ENCODE data around the gene METTL9. TPM values are rescaled to one million over a fixed set of nuclear protein-coding genes. Genes with fewer than 3 reads are reported as not detected.
A peak's percentile ranks its signal among the peaks of the same experiment; 100 is the strongest.
"Not testable (repeated sequence)": the region's sequence is repeated elsewhere in the genome, so short reads cannot be mapped to it uniquely, and the experiment has no call there.

The METTL9 gene
- total RNA-seq, 1 experiment from 2014 or later = 135 TPM

DNA sequence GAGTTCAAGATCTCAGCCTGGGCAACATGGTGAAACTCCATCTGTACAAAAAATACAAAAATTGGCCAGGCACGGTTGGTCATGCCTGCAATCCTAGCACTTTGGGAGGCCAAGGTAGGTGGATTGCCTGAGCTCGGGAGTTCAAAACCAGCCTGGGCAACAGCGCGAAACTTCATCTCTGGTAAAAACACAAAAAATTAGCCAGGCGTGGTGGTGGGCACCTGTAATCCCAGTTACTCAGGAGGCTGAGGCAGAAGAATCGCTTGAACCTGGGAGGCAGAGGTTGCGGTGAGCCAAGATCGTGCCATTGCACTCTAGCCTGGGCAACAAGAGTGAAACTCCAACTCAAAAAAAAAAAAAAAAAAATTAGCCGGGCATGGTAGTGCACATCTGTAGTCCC, 25.9 kb upstream of the METTL9 start:
- not testable (repeated sequence) for DNase-seq (ENCODE audit: low read depth)

DNA sequence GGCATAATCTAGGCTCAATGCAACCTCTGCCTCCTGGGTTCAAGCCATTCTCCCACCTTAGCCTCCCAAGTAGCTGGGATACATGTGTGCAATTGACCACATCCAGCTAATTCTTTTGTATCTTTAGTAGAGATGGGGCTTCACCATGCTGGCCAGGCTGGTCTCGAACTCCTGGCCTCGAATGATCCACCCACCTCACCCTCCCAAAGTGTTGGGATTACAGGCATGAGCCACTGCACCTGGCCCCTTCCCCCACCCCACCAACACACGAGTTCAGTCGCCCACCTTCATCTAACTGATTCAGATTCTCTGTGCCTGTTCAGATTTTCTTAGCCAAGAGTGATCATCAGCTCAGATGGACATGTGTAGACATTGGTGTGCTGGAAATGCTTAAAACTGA, 25.0 kb upstream of the METTL9 start:
- no peak for DNase-seq (ENCODE audit: low read depth)

DNA sequence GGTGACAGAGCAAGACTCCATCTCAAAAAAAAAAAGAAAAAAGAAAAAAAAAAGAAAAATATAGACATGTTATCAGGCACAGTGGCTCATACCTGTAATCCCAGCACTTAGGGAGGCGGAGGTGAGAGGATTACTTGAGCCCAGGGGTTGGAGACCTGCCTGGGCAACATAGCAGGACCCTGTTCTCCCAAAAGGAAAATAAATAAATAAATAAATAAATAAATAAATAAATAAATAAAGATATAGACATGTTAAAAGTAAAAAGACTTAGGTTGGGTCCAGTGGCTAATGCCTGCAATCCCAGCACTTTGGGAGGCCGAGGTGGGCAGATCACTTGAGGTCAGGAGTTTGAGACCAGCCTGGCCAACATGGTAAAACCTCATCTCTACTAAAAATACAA, 23.1 kb upstream of the METTL9 start:
- DNase-seq (ENCODE audit: low read depth) = not testable (repeated sequence)

DNA sequence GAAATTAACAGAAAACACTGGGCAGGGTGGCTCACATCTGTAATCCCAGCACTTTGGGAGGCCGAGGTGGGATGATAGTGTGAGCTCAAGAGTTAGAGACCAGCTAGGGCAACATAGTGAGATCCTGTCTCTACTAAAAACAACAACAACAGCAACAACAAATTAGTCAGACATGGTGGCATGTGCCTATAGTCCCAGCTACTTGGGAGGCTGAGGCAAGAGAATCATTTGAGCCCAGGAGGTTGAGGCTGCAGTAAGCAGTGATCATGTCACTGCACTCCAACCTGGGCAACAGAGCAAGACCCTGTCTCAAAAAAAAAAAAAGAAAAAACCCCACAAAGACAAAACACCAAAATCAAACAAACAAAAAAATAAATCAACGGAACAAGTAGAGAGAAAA, 21.9 kb upstream of the METTL9 start:
- DNase-seq (ENCODE audit: low read depth) = not testable (repeated sequence)

GRCh38 chr16:21578311-21578710, 21.1 kb upstream of the METTL9 start:
- DNase-seq (ENCODE audit: low read depth) = not testable (repeated sequence)

GRCh38 chr16:21580131-21580530, 19.2 kb upstream of the METTL9 start:
- not testable (repeated sequence) for DNase-seq (ENCODE audit: low read depth)

- no peak for DNase-seq (ENCODE audit: low read depth)
Observed at GRCh38 chr16:21580807-21581206, 18.6 kb upstream of the METTL9 start.

GRCh38 chr16:21584817-21585216, 14.6 kb upstream of the METTL9 start:
- DNase-seq (ENCODE audit: low read depth) = no peak

- not testable (repeated sequence) for DNase-seq (ENCODE audit: low read depth)
Observed at GRCh38 chr16:21588593-21588992, 10.8 kb upstream of the METTL9 start.

DNA sequence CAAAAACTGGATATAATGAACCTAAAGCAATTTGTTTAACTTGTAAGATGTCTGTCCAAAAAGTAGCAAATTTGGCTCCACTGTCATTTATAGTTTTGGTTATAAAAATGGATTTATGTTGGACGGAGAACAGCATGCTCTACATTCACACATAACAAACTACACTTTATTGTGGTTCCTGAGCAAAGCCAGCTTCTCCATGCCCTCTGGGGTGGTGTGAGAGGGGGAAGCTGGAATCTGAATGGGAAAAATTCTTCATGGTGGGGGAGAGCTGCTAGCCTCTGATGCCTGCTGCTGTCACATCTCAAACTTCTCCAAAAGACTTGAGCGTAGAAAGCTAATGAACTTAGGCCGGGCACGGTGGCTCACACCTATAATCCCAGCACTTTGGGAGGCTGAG, 9.8 kb upstream of the METTL9 start:
- DNase-seq (ENCODE audit: low read depth) = no peak

GRCh38 chr16:21590287-21590686, 9.1 kb upstream of the METTL9 start:
- no peak for DNase-seq (ENCODE audit: low read depth)

DNA sequence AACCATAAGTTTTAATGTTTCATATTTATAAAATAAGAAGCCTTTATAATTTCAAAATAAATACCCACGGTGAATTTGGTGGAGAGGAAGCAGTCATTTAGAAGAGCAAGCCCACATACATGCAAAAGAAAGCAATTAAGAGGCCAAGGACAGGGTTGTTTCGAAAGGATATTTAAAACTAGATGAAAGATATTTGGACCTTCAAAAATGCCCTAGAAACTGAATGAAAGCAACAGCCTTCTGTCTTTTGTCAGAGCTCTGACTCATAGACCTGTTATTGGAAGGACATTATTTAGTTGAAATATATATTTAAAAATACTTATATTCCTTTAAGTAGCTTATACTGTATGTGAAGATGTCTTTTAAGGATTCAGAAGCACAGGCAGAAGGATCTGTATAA, 8.6 kb upstream of the METTL9 start:
- DNase-seq (ENCODE audit: low read depth) = no peak

DNA sequence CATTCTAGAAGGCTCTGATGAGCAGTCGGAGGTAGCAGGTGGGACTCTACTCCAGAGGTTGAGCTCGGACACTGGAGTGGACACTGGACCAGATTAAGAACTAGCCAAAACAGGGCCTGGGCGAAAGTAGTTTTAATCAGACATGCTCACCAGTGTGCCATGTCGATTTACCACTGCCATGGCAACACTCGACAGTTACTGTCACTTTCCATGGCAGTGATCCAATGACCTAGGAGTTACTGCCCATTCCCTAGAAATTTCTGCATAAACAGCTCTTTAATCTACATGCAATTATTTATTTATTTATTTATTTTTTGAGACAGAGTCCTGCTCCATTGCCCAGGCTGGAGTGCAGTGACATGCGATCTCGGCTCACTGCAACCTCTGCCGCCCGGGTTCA, 7.2 kb upstream of the METTL9 start:
- no peak for DNase-seq (ENCODE audit: low read depth)

GRCh38 chr16:21593530-21594289, 5.7 kb upstream of the METTL9 start:
- DNase-seq (ENCODE audit: low read depth) = no peak

DNA sequence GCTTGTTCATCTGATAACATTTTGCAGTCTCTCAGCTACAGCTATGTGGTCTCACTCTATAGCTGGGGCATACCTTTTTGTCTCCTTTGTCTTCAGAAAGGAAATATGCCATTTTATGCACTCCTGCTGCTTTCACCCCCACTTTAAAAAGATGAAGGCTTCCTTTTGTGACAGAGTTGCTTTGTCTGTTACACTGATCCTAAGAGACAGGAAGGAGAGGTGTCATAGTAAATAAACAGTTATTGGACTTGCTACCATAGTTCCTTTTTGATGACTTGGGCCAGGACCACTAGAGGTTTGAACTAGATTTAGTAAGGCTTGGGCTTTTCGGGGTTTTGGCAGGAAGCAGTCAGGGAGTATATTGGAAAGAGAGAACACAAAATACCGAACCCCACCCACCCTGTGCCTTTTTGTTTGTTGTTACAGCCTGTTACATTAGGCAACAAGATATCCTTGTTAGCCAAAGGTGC, 1.8 kb upstream of the METTL9 start:
- DNase-seq (ENCODE audit: low read depth) = no peak

DNA sequence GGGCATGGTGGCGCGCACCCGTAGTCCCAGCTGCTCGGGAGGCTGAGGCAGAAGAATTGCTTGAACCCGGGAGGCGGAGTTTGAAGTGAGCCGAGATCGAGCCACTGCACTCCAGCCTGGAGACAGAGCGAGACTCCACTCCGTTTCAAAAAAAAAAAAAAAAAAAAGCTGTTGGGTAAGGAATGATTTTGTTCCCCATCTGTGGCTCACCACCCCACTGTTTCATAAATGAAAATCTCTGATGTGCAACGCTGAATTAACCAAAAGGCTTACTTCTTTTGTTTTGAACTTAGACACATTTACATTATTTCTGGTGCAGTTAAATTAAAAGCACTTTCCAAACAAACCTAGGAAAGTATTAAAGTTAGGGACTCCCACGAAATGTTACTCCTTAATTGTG, 1.2 kb upstream of the METTL9 start:
- no peak for DNase-seq (ENCODE audit: low read depth)

DNA sequence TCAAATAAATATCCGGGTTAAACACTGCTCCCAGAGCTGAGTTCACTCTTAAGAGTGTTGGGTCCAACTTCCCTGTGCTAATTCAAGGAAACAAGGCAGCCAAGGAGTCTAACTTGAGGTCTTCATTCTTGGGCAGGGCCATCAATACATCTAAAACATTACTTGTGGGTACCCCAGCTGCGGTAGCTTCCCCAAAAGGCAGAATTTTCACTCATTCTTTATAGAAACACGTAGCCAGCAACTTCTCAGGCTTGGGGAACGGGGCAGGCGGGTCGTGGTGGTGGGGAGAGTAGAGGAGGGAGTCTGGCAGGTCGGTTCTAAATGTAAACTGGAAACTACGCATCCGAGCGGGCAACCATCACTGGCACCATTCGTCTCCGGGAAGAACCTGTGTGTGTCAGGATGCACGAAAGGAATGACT, 666 bp upstream of the METTL9 start:
- no peak for DNase-seq (ENCODE audit: low read depth)

GRCh38 chr16:21600031-21600773, 825 bp downstream of the METTL9 start:
- DNase-seq (ENCODE audit: low read depth) = peak; percentile 21

DNA sequence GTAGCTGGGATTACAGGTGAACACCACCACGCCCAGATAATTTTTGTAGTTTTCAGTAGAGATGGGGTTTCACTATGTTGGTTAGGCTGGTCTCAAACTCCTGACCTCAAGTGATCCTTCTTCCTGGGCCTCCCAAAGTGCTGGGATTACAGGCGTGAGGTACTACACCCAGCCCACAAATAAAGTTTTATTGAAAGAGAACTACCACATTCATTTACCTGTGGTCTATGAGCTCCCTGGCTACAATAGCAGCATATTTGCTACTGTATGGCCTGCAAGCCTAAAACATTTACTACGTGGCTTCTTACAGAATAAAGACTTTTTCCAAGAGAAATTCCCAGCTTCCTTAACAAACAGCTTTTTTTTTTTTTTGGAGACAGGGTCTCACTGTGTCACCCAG, 3.4 kb downstream of the METTL9 start:
- no peak for DNase-seq (ENCODE audit: low read depth)

GRCh38 chr16:21603928-21604327, 4.6 kb downstream of the METTL9 start:
- no peak for DNase-seq (ENCODE audit: low read depth)

GRCh38 chr16:21605848-21606247, 6.5 kb downstream of the METTL9 start:
- not testable (repeated sequence) for DNase-seq (ENCODE audit: low read depth)

- DNase-seq (ENCODE audit: low read depth) = no peak
Observed at GRCh38 chr16:21608639-21609328, 9.4 kb downstream of the METTL9 start.
